Prostate gland (tissue), 2 donors: ENCODE data around the gene FMO5. TPM values are rescaled to one million over a fixed set of nuclear protein-coding genes. Genes with fewer than 3 reads are reported as not detected.

Experiments
- DNase-seq: peaks from one replicate; pipeline ENCODE4 v3.0.0-alpha.2; 2019; ENCODE audit warnings: low spot score
- H3K27ac ChIP-seq, 2 donors: fragments of 200-600 bp; sonication (generic); 2 replicates each; pipeline ENCODE4 v1.5.1; 2017 to 2019
- H3K27me3 ChIP-seq: fragments of 200-600 bp; sonication (generic); replicated peaks from 2 replicates; pipeline ENCODE4 v1.5.1; 2019; ENCODE audit not compliant: insufficient read depth
- H3K36me3 ChIP-seq, 2 donors: fragments of 200-600 bp; sonication (generic); 1 replicate in 1 of 2; 2 replicates in 1 of 2; pipeline versions ENCODE4 v1.5.1 to v1.8.1; 2017 to 2019
- H3K4me1 ChIP-seq: fragments of 200-600 bp; sonication (generic); replicated peaks from 2 replicates; pipeline ENCODE4 v1.5.1; 2019
- H3K4me3 ChIP-seq, 2 donors: fragments of 200-600 bp; sonication (generic); 2 replicates each; pipeline ENCODE4 v1.5.1; 2017 to 2019
- H3K9me3 ChIP-seq: fragments of 200-600 bp; sonication (generic); 2 replicates; pipeline ENCODE4 v1.5.1; 2017
- CTCF ChIP-seq, 4 experiments: fragments of 200-600 bp in 2 of 4; fragments of 450-650 bp in 2 of 4; sonication (generic) in 2 of 4; IDR thresholded peaks; 1 replicate in 3 of 4; 2 replicates in 1 of 4; pipeline ENCODE4 v1.5.1; 2016 to 2019; ENCODE audit warnings: antibody characterized with exemption in 4 of 4, mild to moderate bottlenecking in 2 of 4, moderate library complexity in 2 of 4
- POLR2A ChIP-seq: fragments of 450-650 bp; IDR thresholded peaks from one replicate; pipeline ENCODE4 v1.6.1; 2016; ENCODE audit warnings: antibody characterized with exemption, mild to moderate bottlenecking
- POLR2AphosphoS5 ChIP-seq: sonication (generic); formaldehyde crosslinking; IDR thresholded peaks from one replicate; pipeline ENCODE4 v1.6.1; 2017; ENCODE audit warnings: antibody characterized with exemption
- WGBS: methylation state at CpG from one replicate; pipeline ENCODE4 v1.1.5; 2018; 5-methylcytosine and 5-hydroxymethylcytosine counted together
- intact Hi-C: fragments of 100-400 bp; cut with DNase I; formaldehyde crosslinking; loops from one replicate; pipeline ENCODE4 v1.14.2; 2022
- total RNA-seq, 2 donors: library from RNA; depleted of rRNA; stranded (reverse); fragments of >200 nt; gene quantifications; one replicate each; pipeline ENCODE4 v1.1.0, GENCODE V29; 2016

The FMO5 gene
- total RNA-seq, 2 donors from 2014 or later, result 9.1 to 19.3 TPM

GRCh38 chr1:147169840-147170674 lies 55.1 kb downstream of the FMO5 start:
- intact Hi-C loops, result no loop called here
- H3K4me1 ChIP-seq, result no peaks in the 10 kb centered on the region
- peaks cover 0 to 4% of the 10 kb centered on the region in 2 donors for H3K36me3 ChIP-seq
- no peak overlapping the region for H3K27ac ChIP-seq
- WGBS, result 80% methylated on average over 6 of the region's 6 CpGs
- H3K9me3 ChIP-seq, result no peaks in the 10 kb centered on the region
- no peak for DNase-seq
- no peaks in the 10 kb centered on the region for H3K27me3 ChIP-seq
- TF ChIP-seq POLR2A, result no peak
- TF ChIP-seq CTCF (IDR thresholded peaks at IDR 0.05), result no peak
- no peak for TF ChIP-seq POLR2AphosphoS5
- no peak overlapping the region for H3K4me3 ChIP-seq

GRCh38 chr1:147169171-147169570 lies 56.0 kb downstream of the FMO5 start:
- Histone ChIP-seq H3K27ac (no peak overlapping the region), H3K9me3 (no peaks in the 10 kb centered on the region), H3K27me3 (no peaks in the 10 kb centered on the region), H3K4me3 (no peak overlapping the region), H3K4me1 (no peaks in the 10 kb centered on the region), H3K36me3 (peaks cover 0 to 4% of the 10 kb centered on the region in 2 donors)
- WGBS, result 77% methylated on average over 3 of the region's 3 CpGs
- intact Hi-C loops, result no loop called here
- TF ChIP-seq POLR2A, result no peak
- TF ChIP-seq CTCF (IDR thresholded peaks at IDR 0.05), result no peak
- no peak for TF ChIP-seq POLR2AphosphoS5
- no peak for DNase-seq

- Histone ChIP-seq H3K36me3 (peaks cover 0 to 4% of the 10 kb centered on the region in 2 donors), H3K4me3 (no peak overlapping the region), H3K27ac (no peak overlapping the region), H3K9me3 (no peaks in the 10 kb centered on the region), H3K27me3 (no peaks in the 10 kb centered on the region), H3K4me1 (no peaks in the 10 kb centered on the region)
- intact Hi-C loops, result no loop called here
- TF ChIP-seq POLR2A (no peak), CTCF (IDR thresholded peaks at IDR 0.05) (no peak), POLR2AphosphoS5 (no peak)
- DNase-seq, result no peak
- WGBS, result 75% methylated on average over 2 of the region's 2 CpGs
These were observed 56.5 kb downstream of the FMO5 start for GRCh38 chr1:147168626-147169058.

- 63% methylated on average over 1 of the region's 1 CpG for WGBS
- H3K27ac ChIP-seq, result no peak overlapping the region
- H3K4me1 ChIP-seq, result no peaks in the 10 kb centered on the region
- TF ChIP-seq CTCF (IDR thresholded peaks at IDR 0.05) (no peak), POLR2AphosphoS5 (peak; percentile 34), POLR2A (no peak)
- no peaks in the 10 kb centered on the region for H3K9me3 ChIP-seq
- H3K36me3 ChIP-seq, result peaks cover 0 to 4% of the 10 kb centered on the region in 2 donors
- no peak for DNase-seq
- H3K4me3 ChIP-seq, result no peak overlapping the region
- H3K27me3 ChIP-seq, result no peaks in the 10 kb centered on the region
- intact Hi-C loops, result no loop called here
These were observed 57.8 kb downstream of the FMO5 start for GRCh38 chr1:147167365-147167764.

GRCh38 chr1:147163019-147163418 lies 62.1 kb downstream of the FMO5 start:
- Histone ChIP-seq H3K36me3 (peaks cover 4 to 6% of the 10 kb centered on the region in 2 donors), H3K27ac (no peak overlapping the region), H3K27me3 (no peaks in the 10 kb centered on the region), H3K4me3 (no peak overlapping the region), H3K9me3 (no peaks in the 10 kb centered on the region), H3K4me1 (no peaks in the 10 kb centered on the region)
- WGBS, result 81% methylated on average over 1 of the region's 1 CpG
- intact Hi-C loops, result no loop called here
- no peak for DNase-seq
- TF ChIP-seq CTCF (IDR thresholded peaks at IDR 0.05), result no peak
- TF ChIP-seq POLR2A, result no peak
- no peak for TF ChIP-seq POLR2AphosphoS5
